ENCODE data around the gene TNK2.
"Not testable (repeated sequence)": the region's sequence is repeated elsewhere in the genome, so short reads cannot be mapped to it uniquely, and the experiment has no call there.

TNK2 gene

GRCh38 chr3:195883160-195883559 lies 25.2 kb downstream of the TNK2 start:
- DNase-seq, result no peak

DNA sequence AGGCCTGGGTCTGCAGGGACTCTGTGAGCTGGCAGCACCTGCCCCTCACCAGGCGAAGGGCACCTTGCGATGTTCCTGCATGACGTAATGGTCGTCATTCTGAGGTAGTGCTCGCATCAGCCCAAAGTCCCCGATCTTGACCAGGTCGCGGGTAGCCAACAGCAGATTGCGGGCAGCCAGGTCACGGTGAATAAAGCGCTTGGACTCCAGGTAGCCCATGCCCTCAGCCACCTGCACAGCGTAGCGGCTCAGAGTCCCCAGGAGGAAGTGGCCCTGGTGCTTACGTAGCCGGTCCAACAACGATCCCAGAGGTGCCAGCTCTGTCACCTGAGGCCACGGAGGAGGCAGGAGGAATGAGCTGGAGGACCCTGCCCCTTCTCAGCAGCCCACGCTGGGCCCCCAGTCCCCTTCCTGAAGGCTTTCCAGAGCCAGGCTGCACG lies 26.3 kb downstream of the TNK2 start:
- no peak for DNase-seq

GRCh38 chr3:195881276-195881988 lies 26.9 kb downstream of the TNK2 start:
- no peak for DNase-seq

DNA sequence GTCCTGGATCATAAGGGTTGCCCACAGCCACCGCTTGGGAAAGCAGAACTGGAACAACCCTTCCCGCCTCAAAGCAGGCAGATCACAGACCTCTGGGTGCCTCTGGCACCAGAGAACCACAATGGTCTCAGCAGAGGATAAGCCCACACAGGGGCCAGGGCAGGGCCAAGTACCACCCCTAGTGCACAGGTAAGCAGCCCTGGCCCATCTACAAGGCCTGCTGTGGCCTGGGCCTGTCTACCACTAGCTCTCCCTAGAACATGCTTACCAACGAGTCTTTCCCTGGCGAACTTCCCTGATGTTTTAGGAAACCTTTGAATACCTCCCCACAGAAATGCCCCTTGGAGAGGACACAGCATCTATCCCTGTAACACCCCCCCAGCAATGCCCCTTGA lies 28.3 kb downstream of the TNK2 start:
- DNase-seq, result no peak

GRCh38 chr3:195879416-195880036 lies 28.8 kb downstream of the TNK2 start:
- no peak for DNase-seq

DNA sequence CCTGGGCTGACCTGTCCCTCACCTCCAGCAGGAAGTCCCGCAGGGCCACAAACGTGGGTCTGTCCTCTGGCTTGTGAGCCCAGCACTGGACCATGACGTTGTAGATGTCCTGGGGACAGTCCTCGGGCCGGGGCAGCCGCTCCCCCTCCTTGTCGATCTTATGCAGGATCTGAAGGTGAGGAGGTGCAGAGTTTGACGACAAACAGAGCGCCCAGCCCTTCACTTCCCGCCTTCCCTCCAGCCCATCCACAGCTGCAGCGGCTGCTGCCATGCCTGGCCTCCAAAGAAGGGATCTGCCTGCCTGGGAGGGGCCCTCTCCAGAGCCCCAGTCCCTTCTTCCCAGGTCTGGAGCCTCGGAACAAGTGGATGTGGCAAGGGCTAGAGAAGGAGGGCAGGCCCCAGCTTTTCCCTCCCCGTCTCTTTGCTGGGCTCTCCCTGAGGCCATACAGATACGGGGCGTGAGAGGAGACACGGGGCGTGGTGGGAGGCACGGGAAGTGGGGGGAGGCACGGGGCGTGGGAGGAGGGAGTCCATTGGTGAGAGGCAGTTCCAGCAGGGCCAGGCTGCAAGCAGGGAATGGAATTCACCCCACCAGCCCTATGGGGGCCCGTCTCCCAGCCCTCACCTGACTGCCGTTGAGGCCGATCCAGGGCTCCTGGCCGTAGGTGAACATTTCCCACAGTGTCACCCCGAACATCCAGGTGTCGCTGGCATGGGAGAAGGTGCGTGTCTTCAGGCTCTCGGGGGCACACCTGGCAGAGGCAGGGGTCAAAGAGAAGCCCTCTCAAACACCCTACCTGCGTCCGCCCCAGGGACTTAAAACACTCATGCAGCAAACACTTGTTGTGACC lies 29.7 kb downstream of the TNK2 start:
- DNase-seq, result no peak

DNA sequence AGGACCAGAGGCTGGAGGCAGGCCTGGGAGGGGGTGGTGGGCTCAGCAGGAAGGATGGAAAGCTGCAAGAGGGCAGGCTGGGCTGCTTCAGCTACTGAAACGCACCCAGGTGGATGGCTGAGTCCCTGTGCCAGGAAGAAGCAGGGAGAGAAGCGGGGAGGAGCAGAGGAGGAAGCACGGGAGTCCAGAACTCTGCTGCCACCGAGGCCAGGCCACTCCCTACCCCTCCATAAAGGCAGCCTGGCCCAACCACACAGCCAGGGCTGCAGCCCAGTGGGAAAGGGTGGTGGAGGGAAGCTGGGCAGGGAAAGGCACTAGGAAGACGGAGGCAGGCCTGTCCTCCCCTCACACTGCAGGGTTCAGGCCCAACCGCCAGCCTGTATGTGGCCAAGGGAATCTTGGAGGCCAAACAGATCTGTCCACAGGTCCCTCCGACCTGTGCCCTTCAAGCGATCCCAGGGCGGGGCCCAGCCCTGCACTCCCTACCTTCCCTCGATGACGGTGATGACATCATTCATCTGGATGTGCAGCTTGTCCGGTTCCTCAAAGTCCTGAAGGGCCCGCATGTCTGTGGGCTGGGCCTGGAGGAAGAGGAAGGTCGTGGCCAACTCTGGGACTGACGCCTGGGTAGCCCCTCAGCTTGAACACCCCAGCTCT lies 30.5 kb downstream of the TNK2 start:
- no peak for DNase-seq

- DNase-seq, result no peak
These were observed 31.1 kb downstream of the TNK2 start for GRCh38 chr3:195877136-195877715.

- DNase-seq, result no peak
These were observed 31.9 kb downstream of the TNK2 start for GRCh38 chr3:195876297-195877064.

GRCh38 chr3:195875482-195876236 lies 32.7 kb downstream of the TNK2 start:
- DNase-seq, result no peak

GRCh38 chr3:195873971-195874370 lies 34.4 kb downstream of the TNK2 start:
- DNase-seq, result no peak

DNA sequence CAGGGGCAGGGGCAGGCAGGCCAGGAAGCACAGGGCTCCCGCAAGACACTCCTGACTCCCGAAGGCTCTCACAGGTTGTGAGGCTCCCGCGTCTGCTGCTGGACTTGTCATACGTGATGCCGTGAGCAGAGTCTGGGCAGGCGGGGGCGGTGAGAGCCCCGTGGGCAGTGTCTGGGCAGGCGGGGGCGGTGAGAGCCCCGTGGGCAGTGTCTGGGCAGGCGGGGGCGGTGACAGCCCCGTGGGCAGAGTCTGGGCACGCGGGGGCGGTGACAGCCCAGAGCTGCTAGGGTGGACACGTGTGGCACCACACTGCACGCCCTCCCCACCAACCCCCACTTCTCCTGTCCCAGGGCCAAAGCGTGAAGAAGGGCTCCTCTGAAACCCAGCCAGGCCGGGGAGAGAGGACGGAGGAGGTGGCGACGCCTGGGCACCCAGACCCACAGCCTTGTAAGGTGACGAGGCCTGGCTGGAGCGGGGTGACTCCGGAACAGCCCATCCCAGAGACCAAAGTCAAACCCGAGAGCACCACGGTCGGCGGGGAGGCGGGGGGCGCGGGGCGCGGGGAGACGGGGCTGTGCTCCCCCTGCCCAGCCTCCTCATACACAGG lies 35.0 kb downstream of the TNK2 start:
- no peak for DNase-seq

- DNase-seq, result no peak
These were observed 35.6 kb downstream of the TNK2 start for GRCh38 chr3:195872800-195873199.

DNA sequence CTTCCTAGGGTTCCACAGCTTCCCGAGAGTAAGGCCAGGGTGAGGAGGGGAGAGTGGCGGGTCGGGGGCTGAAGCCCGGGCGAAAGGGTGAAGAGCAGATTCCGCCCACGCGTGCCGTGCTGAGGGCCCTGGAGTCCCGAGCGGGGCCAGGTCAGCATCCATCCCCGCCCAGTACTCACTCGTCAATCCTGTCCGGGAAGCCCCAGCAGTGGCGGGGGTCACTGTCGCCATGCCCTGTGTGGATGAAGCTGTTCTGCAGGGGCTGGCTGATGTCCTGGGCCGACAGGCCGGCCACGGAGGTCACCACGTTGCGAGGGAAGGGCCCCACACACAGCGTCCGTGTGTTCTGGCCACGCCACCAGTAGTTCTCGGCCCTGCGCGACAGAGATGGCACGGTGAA lies 36.3 kb downstream of the TNK2 start:
- no peak for DNase-seq

DNA sequence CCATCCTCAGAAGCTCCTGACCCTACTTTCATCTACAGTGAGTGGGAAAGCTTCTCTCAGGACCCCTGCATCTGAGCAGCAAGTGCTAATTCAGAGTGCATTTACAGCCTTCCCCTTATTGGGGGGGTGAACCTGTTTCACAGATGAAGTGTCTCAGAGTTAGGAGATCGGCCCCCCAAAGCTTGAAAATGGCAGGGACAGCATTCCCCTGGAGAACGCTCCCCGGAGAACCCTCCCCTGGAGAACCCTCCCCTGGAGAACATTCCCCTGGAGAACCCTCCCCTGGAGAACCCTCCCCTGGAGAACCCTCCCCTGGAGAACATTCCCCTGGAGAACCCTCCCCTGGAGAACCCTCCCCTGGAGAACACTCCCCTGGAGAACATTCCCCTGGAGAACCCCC lies 36.7 kb downstream of the TNK2 start:
- DNase-seq, result not testable (repeated sequence)

GRCh38 chr3:195870937-195871336 lies 37.4 kb downstream of the TNK2 start:
- DNase-seq, result no peak

GRCh38 chr3:195870442-195870841 lies 37.9 kb downstream of the TNK2 start:
- DNase-seq, result no peak

- no peak for DNase-seq
These were observed 38.8 kb downstream of the TNK2 start for GRCh38 chr3:195869413-195870001.

GRCh38 chr3:195868866-195869412 lies 39.4 kb downstream of the TNK2 start:
- no peak for DNase-seq

DNA sequence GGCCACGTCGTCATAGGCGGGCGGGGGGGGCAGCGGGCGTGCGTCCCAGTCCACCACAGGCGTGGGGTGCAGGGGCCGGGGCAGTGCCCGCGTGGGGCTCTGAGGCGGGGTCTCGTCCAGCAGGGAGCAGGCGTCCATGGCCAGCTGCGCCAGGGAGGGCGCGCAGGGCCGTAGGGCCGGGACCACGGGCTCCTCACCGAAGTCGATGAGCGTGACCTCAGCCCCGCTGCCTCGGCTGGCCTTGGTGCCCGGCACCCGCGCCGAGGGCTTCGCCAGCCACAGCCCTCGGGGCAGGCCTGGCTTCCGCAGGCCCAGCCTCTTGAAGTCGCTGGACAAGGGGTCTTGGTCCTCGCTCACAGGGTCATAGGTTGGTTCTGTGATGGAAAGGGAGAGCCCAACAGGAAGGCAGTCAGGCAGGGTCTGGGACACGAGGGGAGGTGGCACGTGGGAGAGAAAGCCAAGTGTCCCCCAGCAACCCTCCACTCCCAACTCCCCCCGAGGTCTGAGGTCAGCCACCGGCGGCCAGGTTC lies 40.0 kb downstream of the TNK2 start:
- DNase-seq, result no peak

Data from NCI-H524 (cell line).